A549 (cell line): ENCODE measurements around the gene ZSCAN2. TPM values are rescaled to one million over a fixed set of nuclear protein-coding genes. Genes with fewer than 3 reads are reported as not detected.
"Not testable (repeated sequence)": the region's sequence is repeated elsewhere in the genome, so short reads cannot be mapped to it uniquely, and the experiment has no call there.

ENCODE experiments used
- ATAC-seq, 2 experiments: fragments of 200-7000 bp in 1 of 2; fragments of >200 bp in 1 of 2; cut with Nextera tagmentation in 1 of 2; cut with Tn5 transposase in 1 of 2; 3 replicates each; pipeline versions ENCODE4 v1.8.0 to v1.9.1; 2018 to 2020; ENCODE audit warnings: mild to moderate bottlenecking in 1 of 2, moderate library complexity in 1 of 2
- CTCF ChIA-PET: fragments of 300-600 bp; sonication (Branson Sonifier 250); formaldehyde crosslinking; extraction: SDS; loops from one replicate; lab custom pipeline; 2021; ENCODE audit warnings: antibody characterized with exemption, inconsistent platforms; lab: Yijun Ruan, JAX
- POLR2A ChIA-PET: fragments of 350-600 bp; formaldehyde crosslinking; extraction: SDS; loops from one replicate; lab custom pipeline; 2021; ENCODE audit warnings: antibody characterized with exemption, inconsistent platforms; lab: Yijun Ruan, JAX
- DNase-seq, 2 experiments: peaks; one replicate each; pipeline versions ENCODE4 v3.0.0 to v3.0.0-alpha.2; 2011 to 2016; ENCODE audit warnings: low read depth in 1 of 2, low spot score in 1 of 2
- FAIRE-seq: peaks from 2 replicates; lab custom pipeline; 2011; peaks lifted over from hg19 to GRCh38; lab: Jason Lieb, UNC
- H3K27ac ChIP-seq, 2 experiments: fragments of >200 bp; sonication (Bioruptor Twin); formaldehyde crosslinking; 3 replicates each; pipeline ENCODE4 v1.5.1; 2016 to 2017
- H3K4me1 ChIP-seq: fragments of >200 bp; sonication (Bioruptor Twin); formaldehyde crosslinking; 3 replicates; pipeline ENCODE4 v1.6.1; 2016
- H3K4me2 ChIP-seq: fragments of >200 bp; sonication (Bioruptor Twin); formaldehyde crosslinking; 3 replicates; pipeline ENCODE4 v1.6.1; 2016
- H3K4me3 ChIP-seq: fragments of >200 bp; sonication (Bioruptor Twin); formaldehyde crosslinking; 3 replicates; pipeline ENCODE4 v1.5.1; 2016
- H3K9me3 ChIP-seq: fragments of >200 bp; sonication (Bioruptor Twin); formaldehyde crosslinking; 3 replicates; pipeline ENCODE4 v1.6.1; 2016
- BCL3 ChIP-seq: fragments of >200 bp; sonication (Bioruptor Twin); formaldehyde crosslinking; IDR thresholded peaks from 3 replicates; pipeline ENCODE4 v1.6.1; 2016
- CBX2 ChIP-seq: fragments of 200-600 bp; sonication (generic); IDR thresholded peaks from 2 replicates; pipeline ENCODE4 v1.6.1; 2016; ENCODE audit warnings: low read depth, mild to moderate bottlenecking, borderline replicate concordance
- CBX8 ChIP-seq: fragments of 200-600 bp; sonication (generic); IDR thresholded peaks from 2 replicates; pipeline ENCODE4 v1.6.1; 2016
- CHD4 ChIP-seq: fragments of 200-600 bp; sonication (generic); IDR thresholded peaks from 2 replicates; pipeline ENCODE4 v1.6.1; 2016; ENCODE audit warnings: antibody characterized with exemption, mild to moderate bottlenecking, borderline replicate concordance
- CTCF ChIP-seq: fragments of >200 bp; sonication (Bioruptor Twin); formaldehyde crosslinking; IDR thresholded peaks from 3 replicates; pipeline ENCODE4 v1.5.1; 2016
- GATA3 ChIP-seq: IDR thresholded peaks from 2 replicates; pipeline ENCODE4 v1.6.1; 2012; ENCODE audit warnings: borderline replicate concordance
- JUN ChIP-seq, 2 experiments: fragments of >200 bp; sonication (Bioruptor Twin); formaldehyde crosslinking; IDR thresholded peaks; 2 replicates in 1 of 2; 3 replicates in 1 of 2; pipeline ENCODE4 v1.6.1; 2016 to 2017
- KDM1A ChIP-seq: fragments of 200-600 bp; sonication (generic); IDR thresholded peaks from 2 replicates; pipeline ENCODE4 v1.6.1; 2016; ENCODE audit warnings: low read depth, mild to moderate bottlenecking
- KDM5A ChIP-seq: fragments of 200-600 bp; sonication (generic); IDR thresholded peaks from 2 replicates; pipeline ENCODE4 v1.6.1; 2016; ENCODE audit warnings: antibody characterized with exemption, mild to moderate bottlenecking
- MAFK ChIP-seq: fragments of 450-650 bp; IDR thresholded peaks from 2 replicates; pipeline ENCODE4 v1.6.1; 2014; ENCODE audit not compliant: partially characterized antibody
- RAD21 ChIP-seq, 2 experiments: fragments of >200 bp in 1 of 2; sonication (Bioruptor Twin) in 1 of 2; formaldehyde crosslinking in 1 of 2; IDR thresholded peaks in 1 of 2; conservative IDR thresholded peaks in 1 of 2; 2 replicates in 1 of 2; 3 replicates in 1 of 2; pipeline ENCODE4 v1.6.1; 2012 to 2018; ENCODE audit warnings: inconsistent platforms in 1 of 2
- RCOR1 ChIP-seq: fragments of 150-350 bp; IDR thresholded peaks from 2 replicates; pipeline ENCODE4 v1.6.1; 2014; ENCODE audit warnings: antibody characterized with exemption, low read length, low read depth
- RFX5 ChIP-seq: fragments of 450-650 bp; IDR thresholded peaks from 2 replicates; pipeline ENCODE4 v1.7.1; 2014; ENCODE audit warnings: antibody characterized with exemption, mild to moderate bottlenecking, moderate library complexity
- SMC3 ChIP-seq: fragments of >200 bp; sonication (Bioruptor Twin); formaldehyde crosslinking; IDR thresholded peaks from 3 replicates; pipeline ENCODE4 v1.6.1; 2018; ENCODE audit warnings: inconsistent platforms
- ZNF302 ChIP-seq: fragments of 250-450 bp; sonication (Bioruptor Pico); IDR thresholded peaks from 2 replicates; pipeline ENCODE4 v1.9.0; 2021; ENCODE audit warnings: inconsistent platforms, mild to moderate bottlenecking, moderate library complexity
- ZSCAN20 ChIP-seq: fragments of 250-450 bp; sonication (Bioruptor Pico); IDR thresholded peaks from 2 replicates; pipeline ENCODE4 v1.8.0; 2022; ENCODE audit warnings: mild to moderate bottlenecking, moderate library complexity
- WGBS: methylation state at CpG from one replicate; pipeline ENCODE4 v1.1.6; 2017; ENCODE audit errors: missing lambda C conversion rate; 5-methylcytosine and 5-hydroxymethylcytosine counted together
- polyA plus RNA-seq, 4 experiments: library from polyadenylated mRNA; depleted of rRNA in 3 of 4; stranded (reverse); fragments of >200 nt; fragmentation: RNase III in 1 of 4; extraction: RNeasy Plus Mini Kit Qiagen cat#74134 plus additional on column Dnase treatment in 1 of 4; gene quantifications; 2 replicates in 3 of 4; 3 replicates in 1 of 4; pipeline ENCODE4 v1.2.3, GENCODE V29; 2011 to 2017

The ZSCAN2 gene
- polyA plus RNA-seq, 2 of the 4 experiments (the other 2 are of a cell fraction), result 16.5 to 17.5 TPM

- no peak for FAIRE-seq
- Histone ChIP-seq H3K9me3 (no peaks in the 10 kb centered on the region), H3K4me2 (no peak overlapping the region), H3K4me3 (no peak overlapping the region), H3K4me1 (peaks cover 8% of the 10 kb centered on the region; the same call in 2 of the 3 replicates), H3K27ac (no peak overlapping the region)
- ATAC-seq, result peak; percentile 27 to 49; a peak in 5 of 6 replicates
- WGBS, result 67% methylated on average over 3 of the region's 3 CpGs
- DNase-seq, result peak in 1 of 2 experiments; percentile 63
- TF ChIP-seq SMC3 (peak; percentile 31; the same call in 1 of the 3 replicates), GATA3 (no peak), RCOR1 (no peak), ZSCAN20 (CRISPR knock-in tag) (no peak), CTCF (peak; percentile 39), BCL3 (peak; percentile 38; the same call in 1 of the 3 replicates), ZNF302 (CRISPR knock-in tag) (no peak), RAD21 (conservative IDR thresholded peaks at IDR 0.05 in 1 of 2, IDR thresholded peaks at IDR 0.05 in 1 of 2) (peak; percentile 48 to 50)
- CTCF ChIA-PET, result interaction anchor here (0.7 to 3.1 kb wide), 17 partner anchors 9 to 290 kb away, joined by 3 to 21 read pairs (median 3); partner anchors contain the start of genes NMB and WDR73
- POLR2A ChIA-PET, result interaction anchor here (0.8 to 1.2 kb wide), 2 partner anchors 16 to 50 kb away, joined by 3 to 6 read pairs; partner anchors contain the start of gene WDR73
Observed at GRCh38 chr15:84638103-84638502, 37.3 kb downstream of the ZSCAN2 start.

- not testable (repeated sequence) for H3K9me3 ChIP-seq, FAIRE-seq, H3K4me3 ChIP-seq, H3K4me2 ChIP-seq, H3K4me1 ChIP-seq, H3K27ac ChIP-seq, ATAC-seq, DNase-seq
- WGBS, result 93% methylated on average over 9 of the region's 9 CpGs
- ChIA-PET POLR2A (interaction anchor here (0.6 to 1.2 kb wide), 2 partner anchors 9 to 11 kb away, joined by 3 to 4 read pairs; no protein-coding TSS in a partner anchor), CTCF (interaction anchor here (0.6 to 1.6 kb wide), 3 partner anchors 14 to 294 kb away, joined by 3 to 5 read pairs (median 3); no protein-coding TSS in a partner anchor)
Observed at GRCh38 chr15:84641871-84642270, 41.1 kb downstream of the ZSCAN2 start.

- 0 out of 5 replicates have a peak, but pooled peaks of 1 of the 2 experiments have one; percentile 2 for TF ChIP-seq JUN (IDR thresholded peaks at IDR 0.05)
- DNase-seq, ATAC-seq, H3K4me2 ChIP-seq, H3K4me3 ChIP-seq, H3K4me1 ChIP-seq, H3K27ac ChIP-seq, FAIRE-seq, H3K9me3 ChIP-seq: not testable (repeated sequence)
- 62% methylated on average over 2 of the region's 2 CpGs for WGBS
- POLR2A ChIA-PET, result interaction anchor here (2.2 kb wide), 1 partner anchor 11 kb away, joined by 10 read pairs; no protein-coding TSS in a partner anchor
- CTCF ChIA-PET, result interaction anchor here (0.6 to 4.5 kb wide), 7 partner anchors 8 to 293 kb away, joined by 3 to 19 read pairs (median 3); partner anchors contain the start of gene WDR73
Observed at GRCh38 chr15:84642640-84643039, 41.8 kb downstream of the ZSCAN2 start.

- TF ChIP-seq RFX5 (no peak), MAFK (no peak), KDM1A (no peak), CBX8 (no peak), CHD4 (no peak), CBX2 (no peak), KDM5A (no peak)
- TF ChIP-seq, all 56 proteins: peak for 0
- ChIA-PET POLR2A (interaction anchor here (2.2 to 2.5 kb wide), 2 partner anchors 10 to 12 kb away, joined by 10 read pairs; partner anchors contain the start of gene WDR73), CTCF (interaction anchor here (0.8 to 4.5 kb wide), 3 partner anchors 10 to 284 kb away, joined by 3 to 19 read pairs (median 6); partner anchors contain the start of gene WDR73)
- no peak for ATAC-seq
- FAIRE-seq, result no peak
- 88% methylated on average over 6 of the region's 6 CpGs for WGBS
- Histone ChIP-seq H3K4me1 (no peaks in the 10 kb centered on the region), H3K4me2 (no peak overlapping the region), H3K27ac (no peak overlapping the region), H3K9me3 (no peaks in the 10 kb centered on the region), H3K4me3 (no peak overlapping the region)
- no peak for DNase-seq
Observed at GRCh38 chr15:84643838-84644237, 43.0 kb downstream of the ZSCAN2 start.
